Endodermal cell (in vitro differentiated cells): Measurements from ENCODE around the gene KCNJ11. TPM values are rescaled to one million over a fixed set of nuclear protein-coding genes. Genes with fewer than 3 reads are reported as not detected.
"Not testable (repeated sequence)": the region's sequence is repeated elsewhere in the genome, so short reads cannot be mapped to it uniquely, and the experiment has no call there.

Experiments
- DNase-seq: peaks from one replicate; pipeline ENCODE4 v3.0.0-alpha.2; 2017
- H3K27ac ChIP-seq: 2 replicates; pipeline ENCODE4 v1.5.1; 2013; ENCODE audit warnings: mild to moderate bottlenecking, low read depth, low read length, moderate library complexity
- H3K27me3 ChIP-seq: 2 replicates; pipeline ENCODE4 v1.6.1; 2013; ENCODE audit warnings: mild to moderate bottlenecking, low read length, moderate library complexity; ENCODE audit not compliant: insufficient read depth, control insufficient read depth, poor library complexity, severe bottlenecking
- H3K36me3 ChIP-seq: 2 replicates; pipeline ENCODE4 v1.7.0; 2013; ENCODE audit warnings: mild to moderate bottlenecking, low read length, moderate library complexity; ENCODE audit not compliant: control insufficient read depth, insufficient read depth
- H3K4me1 ChIP-seq: one replicate; pipeline ENCODE4 v1.7.0; 2013; ENCODE audit warnings: low read length; ENCODE audit not compliant: control insufficient read depth, insufficient read depth
- H3K4me3 ChIP-seq: 2 replicates; pipeline ENCODE4 v1.5.1; 2013; ENCODE audit warnings: mild to moderate bottlenecking, low read length, moderate library complexity
- H3K9ac ChIP-seq: 2 replicates; pipeline ENCODE4 v1.6.1; 2013; ENCODE audit warnings: mild to moderate bottlenecking, low read length, moderate library complexity; ENCODE audit not compliant: poor library complexity, severe bottlenecking; ENCODE audit errors: extremely low read depth
- H3K9me3 ChIP-seq: 2 replicates; pipeline ENCODE4 v1.6.1; 2013; ENCODE audit warnings: mild to moderate bottlenecking, low read length, moderate library complexity; ENCODE audit not compliant: control insufficient read depth
- H3K27ac Mint-ChIP-seq: 2 replicates; pipeline ENCODE4 v1.8.0; 2020; ENCODE audit warnings: mixed read lengths
- H3K27me3 Mint-ChIP-seq: 2 replicates; pipeline ENCODE4 v1.8.0; 2021; ENCODE audit warnings: mild to moderate bottlenecking, mixed read lengths; ENCODE audit not compliant: insufficient read depth
- H3K36me3 Mint-ChIP-seq: 2 replicates; pipeline ENCODE4 v1.8.0; 2020; ENCODE audit warnings: low read depth, mixed read lengths
- H3K4me1 Mint-ChIP-seq: 2 replicates; pipeline ENCODE4 v1.8.0; 2020; ENCODE audit warnings: mixed read lengths
- H3K4me3 Mint-ChIP-seq: 2 replicates; pipeline ENCODE4 v1.8.0; 2020; ENCODE audit warnings: mild to moderate bottlenecking, moderate library complexity, mixed read lengths
- H3K9me3 Mint-ChIP-seq: 2 replicates; pipeline ENCODE4 v1.8.0; 2020; ENCODE audit warnings: mild to moderate bottlenecking, mixed read lengths
- whole genome bisulfite sequencing, 2 experiments: methylation state at CpG; one replicate each; pipeline versions ENCODE4 v1.1.5 to v1.1.7; 2013; ENCODE audit warnings: missing lambda C conversion rate in 2 of 2, mixed read lengths in 1 of 2; ENCODE audit not compliant: insufficient coverage in 1 of 2, insufficient read length in 1 of 2; 5-methylcytosine and 5-hydroxymethylcytosine counted together
- total RNA-seq, 2 donors: library from RNA; stranded (reverse); fragmentation: NEBNext Ultra II Directional in 1 of 2; extraction: Animal tissue kit (Norgen Biotek cat#: 25700) in 1 of 2; gene quantifications; 2 replicates in 1 of 2; 3 replicates in 1 of 2; pipeline ENCODE4 v1.2.1, GENCODE V29; 2021
- TF ChIP-seq, protein P1 (sequence below): fragments of 200-600 bp; sonication (generic); conservative IDR thresholded peaks from 2 replicates; pipeline ENCODE4 v1.5.0; 2021; ENCODE audit warnings: antibody characterized with exemption, mild to moderate bottlenecking

Gene KCNJ11
- total RNA-seq, 2 donors from 2014 or later = 2.2 to 5.3 TPM

DNA sequence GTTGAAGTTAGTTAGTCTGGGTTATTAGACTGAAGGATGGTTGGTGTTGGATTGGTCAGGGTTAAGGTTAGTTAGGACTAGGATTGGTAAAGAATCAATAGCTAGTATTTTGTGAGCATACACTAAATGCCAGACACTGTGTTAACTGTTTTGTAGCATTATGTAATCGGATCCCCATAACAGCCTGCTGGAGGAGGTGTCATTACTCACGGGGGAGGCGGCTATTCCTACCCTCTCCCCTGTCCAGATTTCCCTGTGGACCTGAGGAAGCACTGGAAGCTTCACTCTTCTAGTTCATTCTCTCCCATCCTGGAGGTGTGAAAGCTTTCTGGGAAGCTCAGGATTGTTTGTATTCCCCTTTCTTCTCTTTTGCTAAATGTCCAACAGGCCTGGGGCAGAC, 40.5 kb upstream of the KCNJ11 start:
- Histone ChIP-seq H3K9ac (no peak overlapping the region), H3K36me3 (no peaks in the 10 kb centered on the region), H3K4me3 (no peak overlapping the region), H3K27me3 (no peaks in the 10 kb centered on the region), H3K9me3 (no peaks in the 10 kb centered on the region), H3K4me1 (peaks cover 1% of the 10 kb centered on the region), H3K27ac (no peak overlapping the region)
- no peaks in the 10 kb centered on the region for H3K4me1 Mint-ChIP-seq
- TF ChIP-seq, protein P1, sequence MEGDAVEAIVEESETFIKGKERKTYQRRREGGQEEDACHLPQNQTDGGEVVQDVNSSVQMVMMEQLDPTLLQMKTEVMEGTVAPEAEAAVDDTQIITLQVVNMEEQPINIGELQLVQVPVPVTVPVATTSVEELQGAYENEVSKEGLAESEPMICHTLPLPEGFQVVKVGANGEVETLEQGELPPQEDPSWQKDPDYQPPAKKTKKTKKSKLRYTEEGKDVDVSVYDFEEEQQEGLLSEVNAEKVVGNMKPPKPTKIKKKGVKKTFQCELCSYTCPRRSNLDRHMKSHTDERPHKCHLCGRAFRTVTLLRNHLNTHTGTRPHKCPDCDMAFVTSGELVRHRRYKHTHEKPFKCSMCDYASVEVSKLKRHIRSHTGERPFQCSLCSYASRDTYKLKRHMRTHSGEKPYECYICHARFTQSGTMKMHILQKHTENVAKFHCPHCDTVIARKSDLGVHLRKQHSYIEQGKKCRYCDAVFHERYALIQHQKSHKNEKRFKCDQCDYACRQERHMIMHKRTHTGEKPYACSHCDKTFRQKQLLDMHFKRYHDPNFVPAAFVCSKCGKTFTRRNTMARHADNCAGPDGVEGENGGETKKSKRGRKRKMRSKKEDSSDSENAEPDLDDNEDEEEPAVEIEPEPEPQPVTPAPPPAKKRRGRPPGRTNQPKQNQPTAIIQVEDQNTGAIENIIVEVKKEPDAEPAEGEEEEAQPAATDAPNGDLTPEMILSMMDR = no peak
- no peak overlapping the region for H3K4me3 Mint-ChIP-seq
- no peaks in the 10 kb centered on the region for H3K9me3 Mint-ChIP-seq
- DNase-seq = no peak
- H3K27ac Mint-ChIP-seq = no peak overlapping the region
- H3K36me3 Mint-ChIP-seq = no peaks in the 10 kb centered on the region
- peaks cover 31% of the 10 kb centered on the region for H3K27me3 Mint-ChIP-seq
- 94% methylated on average over 3 of the region's 3 CpGs; no CpG with 5 or more reads in 1 of the 2 experiments for WGBS, 2 experiments

DNA sequence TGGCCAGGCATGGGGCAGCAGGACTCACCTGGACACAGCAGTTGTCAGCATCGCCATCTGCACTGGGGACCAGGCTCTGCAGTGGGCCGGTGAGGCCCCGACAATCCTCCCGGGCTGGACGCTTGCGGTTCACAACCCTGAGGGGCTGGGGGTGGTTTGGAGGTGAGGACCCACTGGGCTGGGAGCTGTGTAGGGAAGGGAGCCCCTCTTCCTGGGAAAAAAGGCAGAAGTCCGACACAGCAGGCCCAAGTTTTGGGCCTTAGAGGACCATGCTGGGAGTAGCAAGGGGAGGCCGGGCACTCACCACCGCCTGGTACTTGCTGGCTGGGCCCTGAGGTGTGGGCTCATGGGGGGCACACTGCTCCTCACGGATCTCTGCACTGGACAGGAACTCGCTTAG, 39.8 kb upstream of the KCNJ11 start:
- no peak overlapping the region for H3K27ac Mint-ChIP-seq

DNA sequence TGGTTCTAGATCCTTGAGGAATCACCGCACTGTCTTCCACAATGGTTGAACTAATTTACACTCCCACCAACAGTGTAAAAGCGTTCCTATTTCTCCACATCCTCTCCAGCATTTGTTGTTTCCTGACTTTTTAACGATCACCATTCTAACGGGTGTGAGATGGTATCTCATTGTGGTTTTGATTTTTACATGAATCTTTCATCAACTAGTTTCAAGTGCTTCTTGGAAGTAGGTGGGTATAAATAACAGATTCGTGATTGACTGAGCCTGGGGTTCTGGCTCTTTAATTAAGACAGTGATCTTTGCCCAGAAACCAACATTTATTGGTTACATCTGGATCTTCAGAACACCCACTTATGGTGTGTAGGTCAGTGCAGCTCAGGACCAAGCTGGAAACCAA, 37.8 kb upstream of the KCNJ11 start:
- not testable (repeated sequence) for H3K36me3 Mint-ChIP-seq, H3K27ac Mint-ChIP-seq, H3K4me1 ChIP-seq, H3K4me3 ChIP-seq, H3K27ac ChIP-seq, H3K27me3 ChIP-seq, H3K9ac ChIP-seq, H3K4me1 Mint-ChIP-seq, H3K36me3 ChIP-seq, H3K9me3 Mint-ChIP-seq, H3K9me3 ChIP-seq, DNase-seq, H3K4me3 Mint-ChIP-seq
- peaks cover 25% of the 10 kb centered on the region for H3K27me3 Mint-ChIP-seq
- WGBS, 2 experiments = 86 to 92% methylated on average over 2 to 4 of the region's 5 CpGs

More for the DNA sequence above, 39.8 kb upstream of the KCNJ11 start:
- Histone ChIP-seq H3K4me1 (no peaks in the 10 kb centered on the region), H3K27ac (no peak overlapping the region), H3K4me3 (no peak overlapping the region), H3K9ac (no peak overlapping the region), H3K9me3 (no peaks in the 10 kb centered on the region), H3K27me3 (no peaks in the 10 kb centered on the region), H3K36me3 (no peaks in the 10 kb centered on the region)
- TF ChIP-seq, protein P1 = no peak
- H3K4me3 Mint-ChIP-seq = no peak overlapping the region
- H3K27me3 Mint-ChIP-seq = peaks cover 28% of the 10 kb centered on the region
- H3K4me1 Mint-ChIP-seq = no peaks in the 10 kb centered on the region
- H3K9me3 Mint-ChIP-seq = no peaks in the 10 kb centered on the region
- 89 to 92% methylated on average over 3 to 11 of the region's 11 CpGs for WGBS, 2 experiments
- H3K36me3 Mint-ChIP-seq = no peaks in the 10 kb centered on the region
- no peak for DNase-seq
